ENCODE results near the gene GP1BB. TPM values are rescaled to one million over a fixed set of nuclear protein-coding genes. Genes with fewer than 3 reads are reported as not detected.

The GP1BB gene
- total and polyA plus RNA-seq, 2 donors (not counting 3 experiments of a cell fraction or from before 2014, with no cell fraction given): 1.7 to 6.2 TPM

DNA sequence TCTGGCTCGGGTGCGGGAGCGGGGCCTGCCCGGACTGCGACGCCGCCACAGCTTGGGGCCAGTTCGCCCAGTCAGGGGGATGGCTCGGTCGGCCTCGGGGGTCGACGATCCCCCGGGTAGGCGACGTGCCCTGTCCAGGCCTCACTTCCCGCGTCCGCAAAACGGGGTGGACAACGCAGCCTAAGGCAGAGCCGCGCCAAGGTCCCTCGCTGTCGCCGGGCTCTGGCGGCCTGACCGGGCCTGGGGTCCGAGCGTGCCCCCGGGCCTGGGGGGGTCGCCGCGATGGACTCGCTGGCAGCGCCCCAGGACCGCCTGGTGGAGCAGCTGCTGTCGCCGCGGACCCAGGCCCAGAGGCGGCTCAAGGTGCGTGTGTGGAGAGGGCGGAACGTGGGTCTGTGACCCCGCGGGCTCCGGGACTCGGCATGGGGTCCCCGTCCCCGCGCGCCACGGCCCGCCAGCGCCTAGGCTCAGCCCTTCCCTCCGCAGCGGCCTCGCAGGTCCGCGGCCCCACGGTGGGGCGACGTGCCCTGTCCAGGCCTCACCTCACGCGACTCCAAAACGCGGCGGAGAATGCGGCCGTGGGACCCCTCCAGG, 4.8 kb upstream of the GP1BB start:
- Histone ChIP-seq H3K4me1 (ENCODE audit: control insufficient read depth, extremely low read depth, insufficient read depth, low read length) (peaks cover 18% of the 10 kb centered on the region), H3K27me3 (ENCODE audit: control insufficient read depth in 2 of 2, insufficient read depth in 2 of 2, low read length in 2 of 2) (no peaks in the 10 kb centered on the region), H2AFZ (ENCODE audit: low read depth, low read length) (peak overlapping the region; percentile 92), H3K4me3 (replicated peaks in 1 of 3; ENCODE audit: insufficient read depth in 1 of 3, low read depth in 1 of 3, low read length in 3 of 3) (peak overlapping the region; percentile 13 to 51 (median 39)), H3K4me2 (ENCODE audit: insufficient read depth, low read length) (peak overlapping the region; percentile 65), H3K27ac (ENCODE audit: insufficient read depth, low read depth, low read length) (no peak overlapping the region), H3K36me3 (ENCODE audit: control insufficient read depth in 2 of 2, extremely low read depth in 1 of 2, insufficient read depth in 2 of 2, low read length in 2 of 2) (peaks cover 0 to 14% of the 10 kb centered on the region in 2 experiments), H4K20me1 (replicated peaks; ENCODE audit: control insufficient read depth, extremely low read depth, insufficient read depth, low read length) (no peaks in the 10 kb centered on the region), H3K9me1 (replicated peaks; ENCODE audit: control insufficient read depth, extremely low read depth, insufficient read depth, low read length) (no peaks in the 10 kb centered on the region), H3K79me2 (ENCODE audit: control insufficient read depth, insufficient read depth, low read length) (no peaks in the 10 kb centered on the region), H3K9me3 (replicated peaks; ENCODE audit: control insufficient read depth, insufficient read depth, low read length) (no peaks in the 10 kb centered on the region), H3K9ac (replicated peaks; ENCODE audit: extremely low read depth, insufficient read depth, low read length) (peak overlapping the region; percentile 32)
- DNase-seq (ENCODE audit: low read depth, low spot score) (no peak), FAIRE-seq (no peak)
- TF ChIP-seq, protein P1, sequence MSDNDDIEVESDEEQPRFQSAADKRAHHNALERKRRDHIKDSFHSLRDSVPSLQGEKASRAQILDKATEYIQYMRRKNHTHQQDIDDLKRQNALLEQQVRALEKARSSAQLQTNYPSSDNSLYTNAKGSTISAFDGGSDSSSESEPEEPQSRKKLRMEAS (IDR thresholded peaks at IDR 0.05; ENCODE audit: insufficient read depth, insufficient read length): no peak
- TF ChIP-seq, protein P2, sequence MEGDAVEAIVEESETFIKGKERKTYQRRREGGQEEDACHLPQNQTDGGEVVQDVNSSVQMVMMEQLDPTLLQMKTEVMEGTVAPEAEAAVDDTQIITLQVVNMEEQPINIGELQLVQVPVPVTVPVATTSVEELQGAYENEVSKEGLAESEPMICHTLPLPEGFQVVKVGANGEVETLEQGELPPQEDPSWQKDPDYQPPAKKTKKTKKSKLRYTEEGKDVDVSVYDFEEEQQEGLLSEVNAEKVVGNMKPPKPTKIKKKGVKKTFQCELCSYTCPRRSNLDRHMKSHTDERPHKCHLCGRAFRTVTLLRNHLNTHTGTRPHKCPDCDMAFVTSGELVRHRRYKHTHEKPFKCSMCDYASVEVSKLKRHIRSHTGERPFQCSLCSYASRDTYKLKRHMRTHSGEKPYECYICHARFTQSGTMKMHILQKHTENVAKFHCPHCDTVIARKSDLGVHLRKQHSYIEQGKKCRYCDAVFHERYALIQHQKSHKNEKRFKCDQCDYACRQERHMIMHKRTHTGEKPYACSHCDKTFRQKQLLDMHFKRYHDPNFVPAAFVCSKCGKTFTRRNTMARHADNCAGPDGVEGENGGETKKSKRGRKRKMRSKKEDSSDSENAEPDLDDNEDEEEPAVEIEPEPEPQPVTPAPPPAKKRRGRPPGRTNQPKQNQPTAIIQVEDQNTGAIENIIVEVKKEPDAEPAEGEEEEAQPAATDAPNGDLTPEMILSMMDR (IDR thresholded peaks at IDR 0.05; ENCODE audit: extremely low read depth in 1 of 2, insufficient read depth in 1 of 2, low read depth in 1 of 2, low read length in 2 of 2): no peak
- TF ChIP-seq POLR2A (IDR thresholded peaks at IDR 0.05; ENCODE audit: low read depth, low read length) (no peak), MYC (IDR thresholded peaks at IDR 0.05; ENCODE audit: low read depth, low read length) (no peak), POLR2AphosphoS5 (IDR thresholded peaks at IDR 0.05; ENCODE audit: insufficient read depth, low read depth, low read length) (no peak), EZH2 (IDR thresholded peaks at IDR 0.05; ENCODE audit: borderline replicate concordance, low read depth, low read length, severe bottlenecking) (no peak), FOS (IDR thresholded peaks at IDR 0.05; ENCODE audit: borderline replicate concordance, insufficient read depth, low read length) (no peak), JUN (IDR thresholded peaks at IDR 0.05; ENCODE audit: borderline replicate concordance, insufficient read depth, insufficient read length, low read depth) (no peak), GATA2 (IDR thresholded peaks at IDR 0.05; ENCODE audit: insufficient read depth, insufficient read length, low read depth, low read length) (no peak)
- POLR2A ChIA-PET: no interaction called here
- dilution Hi-C loops (cut with MboI; ENCODE audit: extremely low pct_ligation_motif_present, low sequenced_read_pairs): no loop called here
- intact Hi-C loops (cut with micrococcal nuclease): loop anchor here (1.0 to 10.0 kb wide), 3 partner anchors 39 to 244 kb away; partner anchors contain the start of genes CDC45 and UFD1
- CTCF ChIA-PET: interaction anchor here (1.3 kb wide), 1 partner anchor 39 kb away, joined by 4 read pairs; no protein-coding TSS in a partner anchor
- BruUV-seq (replicated peaks): no TSS peak

Data from endothelial cell of umbilical vein (primary cell).